Esophagus squamous epithelium (tissue), 4 donors: ENCODE measurements around the gene ORAI1.

Experiments
- POLR2A ChIP-seq, 4 donors: fragments of 450-650 bp; IDR thresholded peaks; one replicate each; pipeline ENCODE4 v1.6.1; 2017; ENCODE audit warnings: antibody characterized with exemption in 4 of 4, mild to moderate bottlenecking in 4 of 4, moderate library complexity in 3 of 4
- TF ChIP-seq, protein P1 (sequence below), 6 experiments: fragments of 450-650 bp in 4 of 6; fragments of 200-600 bp in 2 of 6; sonication (generic) in 2 of 6; IDR thresholded peaks; one replicate each; pipeline ENCODE4 v1.5.1; 2016 to 2019; ENCODE audit warnings: antibody characterized with exemption in 6 of 6, mild to moderate bottlenecking in 4 of 6, moderate library complexity in 4 of 6

DNA sequence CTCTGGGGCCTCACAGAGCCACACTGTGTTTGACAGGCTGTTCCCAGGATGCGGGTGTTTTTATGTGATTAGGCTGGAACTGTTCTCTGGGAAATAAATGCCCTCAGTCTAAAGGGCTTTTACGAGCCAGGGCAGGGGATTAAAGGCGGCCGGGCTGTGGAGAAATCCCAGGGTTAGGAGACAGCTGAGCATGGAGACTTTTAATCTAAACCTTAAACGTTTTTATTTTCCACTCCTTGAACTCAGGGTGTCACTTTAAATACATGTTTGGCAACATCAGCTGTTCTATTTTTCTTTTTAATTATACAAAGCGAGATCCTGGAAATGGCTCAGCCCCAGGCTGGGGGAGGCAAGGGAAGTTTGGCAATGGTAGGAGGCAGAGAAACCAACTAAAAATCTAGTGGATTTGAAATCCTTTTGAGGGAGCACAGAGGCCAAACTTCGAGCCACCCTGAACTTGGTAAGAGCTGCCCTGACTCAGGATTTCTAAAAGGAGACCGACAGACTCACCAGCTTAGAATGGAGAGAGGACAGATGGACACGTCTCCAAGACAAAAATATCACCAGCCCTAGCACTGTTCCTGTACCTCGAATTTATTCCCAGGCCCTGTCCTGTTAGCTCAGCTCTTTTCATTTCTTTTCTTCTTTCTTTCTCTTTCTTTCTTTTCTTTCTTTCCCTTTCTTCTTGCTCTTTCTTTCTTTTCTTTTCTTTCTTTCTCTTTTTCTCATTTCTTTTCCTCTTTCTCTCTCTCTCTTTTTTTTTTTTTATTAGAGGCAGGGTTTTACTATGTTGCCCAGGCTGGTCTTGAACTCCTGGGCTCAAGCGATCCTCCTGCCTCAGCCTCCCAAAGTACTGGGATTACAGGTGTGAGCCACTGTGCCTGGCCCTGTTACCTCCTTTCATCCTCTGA, 15.8 kb upstream of the ORAI1 start:
- TF ChIP-seq, protein P1, sequence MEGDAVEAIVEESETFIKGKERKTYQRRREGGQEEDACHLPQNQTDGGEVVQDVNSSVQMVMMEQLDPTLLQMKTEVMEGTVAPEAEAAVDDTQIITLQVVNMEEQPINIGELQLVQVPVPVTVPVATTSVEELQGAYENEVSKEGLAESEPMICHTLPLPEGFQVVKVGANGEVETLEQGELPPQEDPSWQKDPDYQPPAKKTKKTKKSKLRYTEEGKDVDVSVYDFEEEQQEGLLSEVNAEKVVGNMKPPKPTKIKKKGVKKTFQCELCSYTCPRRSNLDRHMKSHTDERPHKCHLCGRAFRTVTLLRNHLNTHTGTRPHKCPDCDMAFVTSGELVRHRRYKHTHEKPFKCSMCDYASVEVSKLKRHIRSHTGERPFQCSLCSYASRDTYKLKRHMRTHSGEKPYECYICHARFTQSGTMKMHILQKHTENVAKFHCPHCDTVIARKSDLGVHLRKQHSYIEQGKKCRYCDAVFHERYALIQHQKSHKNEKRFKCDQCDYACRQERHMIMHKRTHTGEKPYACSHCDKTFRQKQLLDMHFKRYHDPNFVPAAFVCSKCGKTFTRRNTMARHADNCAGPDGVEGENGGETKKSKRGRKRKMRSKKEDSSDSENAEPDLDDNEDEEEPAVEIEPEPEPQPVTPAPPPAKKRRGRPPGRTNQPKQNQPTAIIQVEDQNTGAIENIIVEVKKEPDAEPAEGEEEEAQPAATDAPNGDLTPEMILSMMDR (IDR thresholded peaks at IDR 0.05), result no peak
- TF ChIP-seq POLR2A (IDR thresholded peaks at IDR 0.05), result no peak
